Stimulated activated CD8-positive, alpha-beta memory T cell treated with anti-CD3 and anti-CD28 coated beads, Interleukin-15, amount 100 ng/mL, for 24 hours (primary cell): ENCODE results near the gene POLE.

Experiments
- DNase-seq: peaks from one replicate; pipeline ENCODE4 v3.0.0-alpha.2; 2020; ENCODE audit warnings: low read depth

POLE gene

GRCh38 chr12:132593938-132594358, 93.2 kb downstream of the POLE start:
- no peak for DNase-seq

GRCh38 chr12:132593521-132593920, 93.6 kb downstream of the POLE start:
- DNase-seq: no peak

GRCh38 chr12:132593071-132593470, 94.1 kb downstream of the POLE start:
- DNase-seq: no peak

DNA sequence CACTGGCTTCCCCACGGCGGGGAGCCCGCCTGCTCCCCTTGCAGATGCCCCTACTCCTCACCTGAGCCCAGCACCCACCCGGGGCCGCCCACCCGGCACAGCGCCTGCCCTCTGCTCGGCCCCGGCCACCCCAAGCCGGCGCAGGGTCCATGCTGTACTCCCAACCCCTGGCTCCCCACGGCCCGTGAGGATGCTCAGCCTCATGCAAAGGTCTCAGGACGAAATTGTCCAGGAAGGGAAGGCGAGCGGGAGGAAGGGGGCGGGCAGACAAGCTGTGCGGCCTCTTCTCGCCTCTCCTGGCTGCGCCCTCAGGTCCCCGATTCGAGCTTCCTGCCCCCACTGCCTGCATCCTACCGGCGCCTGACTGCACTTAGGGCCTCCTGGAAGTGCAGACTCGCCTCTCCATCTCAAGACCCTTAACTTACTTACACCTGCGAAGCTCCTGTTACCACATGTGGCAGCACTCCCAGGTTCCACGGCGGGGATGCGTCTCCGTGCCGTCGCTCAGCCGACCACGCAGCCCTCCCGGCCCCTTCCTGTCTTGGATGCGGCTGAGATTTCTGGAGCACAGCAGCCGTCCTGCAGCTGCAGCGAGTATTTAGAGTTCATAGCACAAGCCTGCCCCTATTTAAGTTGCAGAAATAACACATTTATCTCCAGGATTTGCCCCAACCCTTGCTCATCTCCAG, 94.7 kb downstream of the POLE start:
- no peak for DNase-seq

- no peak for DNase-seq
These were observed 95.8 kb downstream of the POLE start for GRCh38 chr12:132591107-132591935.

DNA sequence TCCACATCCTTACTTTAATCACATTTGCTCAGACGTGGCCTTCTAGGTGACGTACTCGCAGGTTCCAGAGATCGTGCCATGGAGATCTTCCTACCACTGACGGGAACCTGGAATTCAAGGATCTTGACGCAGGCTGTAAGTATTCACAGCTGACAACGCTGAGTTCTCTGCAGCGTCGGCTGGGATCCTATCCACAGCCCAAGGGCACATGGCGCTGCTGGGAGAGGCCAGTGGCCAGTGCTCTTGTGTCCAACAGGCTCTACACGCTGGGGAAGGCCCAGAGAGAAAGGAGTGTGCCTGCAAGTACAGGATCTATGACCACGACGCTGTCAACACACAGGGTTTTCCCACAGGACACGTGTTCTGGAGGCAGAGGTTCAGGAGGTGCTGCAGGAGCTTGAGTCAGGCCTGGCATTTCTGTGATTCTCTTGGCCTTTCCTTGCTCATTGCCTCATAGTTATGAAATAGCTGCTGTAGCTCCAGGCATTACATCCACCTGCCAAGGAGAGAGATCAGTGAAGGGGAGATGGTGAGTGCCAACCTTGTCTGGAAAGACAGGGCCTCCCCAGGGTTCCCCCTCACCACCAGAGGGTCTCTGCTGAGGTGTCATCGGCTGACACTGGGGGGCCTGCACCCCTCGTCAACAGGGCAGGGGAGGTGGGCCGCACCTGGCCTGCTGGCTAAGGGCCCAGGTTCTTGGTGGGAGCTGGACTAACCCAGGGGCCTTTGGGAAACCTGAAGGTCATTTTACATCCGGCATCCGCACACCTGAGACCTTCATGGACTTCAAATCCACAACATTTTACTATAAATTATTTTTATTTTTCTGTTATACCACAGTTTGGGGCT, 98.1 kb downstream of the POLE start:
- DNase-seq: no peak

DNA sequence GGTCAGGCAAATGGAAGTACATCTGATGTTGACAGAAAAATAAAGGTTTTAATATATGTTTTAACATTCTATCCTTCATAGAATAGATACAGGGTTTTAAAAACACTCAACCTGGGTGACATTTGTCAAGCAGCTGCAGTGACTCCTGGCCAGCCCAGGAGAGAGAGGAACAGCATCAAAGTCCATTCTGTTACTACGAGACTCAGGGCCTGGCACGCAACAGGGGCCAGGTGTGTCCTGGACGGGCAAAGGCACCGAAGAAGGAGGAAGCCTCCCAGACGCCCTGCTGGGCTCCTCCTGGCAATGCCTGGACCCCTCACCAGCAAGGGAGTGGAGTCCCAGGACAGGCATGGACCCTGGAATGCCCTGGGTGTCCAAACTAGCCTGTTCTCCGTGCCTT, 98.8 kb downstream of the POLE start:
- no peak for DNase-seq

- no peak for DNase-seq
These were observed 99.4 kb downstream of the POLE start for GRCh38 chr12:132587781-132588180.

GRCh38 chr12:132586929-132587328, 100.2 kb downstream of the POLE start:
- DNase-seq: no peak

- DNase-seq: no peak
These were observed 102.0 kb downstream of the POLE start for GRCh38 chr12:132585177-132585576.

GRCh38 chr12:132584429-132584828, 102.7 kb downstream of the POLE start:
- no peak for DNase-seq

DNA sequence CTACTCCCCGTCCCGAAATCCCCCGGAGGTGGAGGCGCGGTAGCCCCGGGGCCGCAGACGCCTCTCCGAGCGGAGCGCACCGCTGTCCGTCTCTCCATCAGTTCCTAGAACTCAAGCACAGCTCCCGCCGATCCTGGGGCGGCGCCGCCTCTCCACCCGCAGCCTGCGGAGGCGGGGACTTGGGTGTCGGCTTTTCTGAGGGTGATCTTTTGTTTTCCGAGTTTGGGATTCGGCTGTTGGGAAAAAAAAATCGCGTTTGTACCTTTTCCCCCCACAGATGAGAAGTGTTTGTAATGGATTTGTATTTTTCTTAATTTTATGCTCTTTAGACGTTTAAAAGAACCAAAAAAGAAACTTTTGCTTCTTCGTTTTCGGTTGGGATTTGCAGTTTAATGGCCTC, 103.4 kb downstream of the POLE start:
- DNase-seq: no peak

DNA sequence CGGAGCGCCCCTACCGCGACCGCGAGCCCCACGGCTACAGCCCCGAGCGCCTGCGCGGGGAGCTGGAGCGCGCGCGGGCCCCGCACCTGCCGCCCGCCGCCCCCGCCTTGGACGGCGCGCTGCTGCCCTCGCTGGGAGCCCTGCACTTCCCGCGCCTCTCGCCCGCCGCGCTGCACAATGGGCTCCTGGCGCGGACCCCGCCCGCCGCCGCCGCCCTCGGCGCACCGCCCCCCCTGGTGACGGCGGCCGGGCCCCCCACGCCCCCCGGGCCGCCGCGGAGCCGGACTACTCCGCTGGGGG, 103.8 kb downstream of the POLE start:
- no peak for DNase-seq

DNA sequence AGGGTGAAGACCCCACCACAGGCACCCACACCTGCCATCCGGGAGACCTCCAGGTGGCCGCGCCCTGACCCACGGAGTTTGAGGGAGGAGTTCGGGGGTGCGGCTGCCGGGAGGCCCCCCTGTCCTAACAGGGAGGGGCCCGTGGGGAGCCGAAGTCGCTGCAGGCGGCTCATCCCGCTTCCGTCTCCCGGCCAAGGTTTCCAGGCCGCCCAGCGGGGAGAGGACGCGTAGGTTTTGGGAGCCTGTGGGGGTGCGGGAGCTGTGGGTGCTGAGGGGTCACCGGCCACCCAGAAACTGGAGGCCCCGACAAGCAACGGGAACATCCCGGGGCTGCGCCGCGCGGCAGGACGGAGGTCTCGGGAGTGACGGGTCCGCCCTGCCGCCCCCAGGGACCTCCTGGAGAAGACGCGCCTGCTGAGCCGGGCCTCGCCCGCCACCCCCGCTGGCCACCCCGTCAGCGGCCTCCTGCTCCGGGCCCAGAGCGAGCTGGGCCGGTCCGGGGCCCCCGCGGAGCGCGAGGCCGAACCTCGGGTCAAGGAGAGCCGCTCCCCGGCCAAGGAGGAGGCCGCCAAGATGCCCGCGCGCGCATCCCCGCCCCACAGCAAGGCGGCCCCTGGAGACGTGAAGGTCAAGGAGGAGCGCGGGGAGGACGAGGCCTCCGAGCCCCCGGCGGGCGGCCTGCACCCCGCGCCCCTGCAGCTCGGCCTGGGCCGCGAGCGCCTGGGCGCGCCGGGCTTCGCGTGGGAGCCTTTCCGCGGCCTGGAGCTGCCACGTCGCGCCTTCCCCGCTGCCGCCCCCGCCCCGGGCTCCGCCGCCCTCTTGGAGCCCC, 104.3 kb downstream of the POLE start:
- DNase-seq: no peak

- DNase-seq: no peak
These were observed 105.1 kb downstream of the POLE start for GRCh38 chr12:132582058-132582420.

DNA sequence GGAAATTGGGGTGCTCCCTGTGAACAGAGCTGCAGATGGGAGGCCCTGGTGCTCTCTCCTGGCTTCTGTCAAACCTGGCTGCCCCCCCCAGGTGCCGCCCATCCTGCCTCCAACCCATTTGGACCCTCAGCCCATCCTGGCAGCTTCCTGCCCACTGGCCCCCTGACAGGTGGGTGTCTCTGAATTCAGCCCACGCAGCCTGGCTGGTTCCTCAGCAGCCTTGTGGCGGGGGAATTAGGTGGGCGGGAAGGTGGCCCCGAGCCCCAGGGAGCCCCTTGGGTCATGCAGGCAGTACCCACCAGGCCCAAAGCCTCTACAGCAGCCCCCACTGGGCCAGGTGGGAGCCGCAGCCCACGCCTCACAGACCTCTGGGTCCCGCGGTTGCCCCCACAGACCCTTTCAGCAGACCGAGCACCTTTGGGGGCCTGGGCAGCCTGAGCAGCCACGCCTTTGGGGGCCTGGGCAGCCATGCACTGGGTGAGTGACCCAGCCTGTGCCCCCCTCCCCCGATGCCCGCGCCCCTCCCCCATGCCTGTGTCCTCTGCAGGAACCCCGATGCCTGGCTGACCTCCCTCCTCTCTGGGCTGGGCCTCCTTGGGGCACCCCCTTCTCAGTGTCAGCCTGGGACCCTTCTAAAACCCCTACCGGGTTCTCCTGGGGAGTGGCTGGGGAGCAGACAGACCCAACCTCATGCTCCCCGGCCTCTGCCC, 105.6 kb downstream of the POLE start:
- no peak for DNase-seq

DNA sequence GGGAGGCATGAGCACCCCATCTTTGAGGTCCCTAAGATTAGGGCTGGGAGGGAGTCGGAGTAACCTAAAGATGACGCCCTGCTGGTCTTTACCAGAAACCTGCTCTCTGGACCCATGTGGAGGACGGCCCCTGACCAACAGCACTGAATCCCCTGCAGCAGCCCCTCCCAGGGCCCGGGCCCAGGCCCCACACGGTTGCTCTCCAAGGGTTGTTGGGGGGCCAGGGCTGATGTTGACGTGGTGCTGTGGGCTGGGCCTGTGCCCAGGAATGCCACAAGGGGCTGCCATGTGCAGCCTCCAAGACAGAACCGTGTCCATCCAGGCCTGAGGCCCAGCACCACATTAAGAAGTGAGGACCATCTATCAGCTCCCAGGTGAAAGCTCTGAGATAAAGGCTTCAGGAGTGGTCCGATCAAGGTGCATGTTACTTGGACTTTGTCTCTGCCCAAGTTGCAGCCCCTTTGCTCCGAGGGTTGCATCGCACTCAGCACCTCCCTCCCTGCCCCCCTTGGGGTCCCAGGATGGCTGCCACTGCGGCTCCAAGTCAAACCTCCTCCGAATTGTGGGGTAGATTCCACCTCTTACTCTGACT, 106.3 kb downstream of the POLE start:
- DNase-seq: no peak

DNA sequence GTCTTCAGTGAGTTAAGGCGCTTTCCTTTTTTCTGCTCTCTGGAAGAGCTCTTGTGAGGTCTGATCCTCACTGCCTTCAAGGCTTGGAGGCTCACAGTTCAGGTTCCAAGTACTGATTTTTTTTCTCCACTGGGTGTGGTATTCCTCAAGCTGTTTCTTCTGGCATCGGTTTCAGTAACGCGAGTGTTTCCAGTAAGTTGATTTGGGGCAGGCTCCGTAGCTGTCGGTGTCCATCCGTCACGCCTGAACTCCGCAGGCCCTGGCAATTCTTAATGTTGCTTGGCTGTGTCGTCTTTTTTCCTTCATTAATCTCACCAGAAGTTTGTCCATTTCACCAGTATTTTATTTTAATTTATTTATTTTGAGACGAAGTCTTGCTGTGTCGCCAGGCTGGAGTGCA, 107.4 kb downstream of the POLE start:
- no peak for DNase-seq

GRCh38 chr12:132578826-132579225, 108.3 kb downstream of the POLE start:
- no peak for DNase-seq

GRCh38 chr12:132578118-132578517, 109.0 kb downstream of the POLE start:
- DNase-seq: no peak
